HFFc6 (cell line): Measurements from ENCODE around the gene LSR. TPM values are rescaled to one million over a fixed set of nuclear protein-coding genes. Genes with fewer than 3 reads are reported as not detected.

Source experiments
- DNase-seq: peaks from one replicate; pipeline ENCODE4 v3.0.0-alpha.2; 2018
- H3K27ac Mint-ChIP-seq: 2 replicates; pipeline ENCODE4 v1.8.0; 2020; ENCODE audit warnings: mild to moderate bottlenecking, mixed read lengths
- H3K27me3 Mint-ChIP-seq: 2 replicates; pipeline ENCODE4 v1.8.0; 2021; ENCODE audit warnings: mild to moderate bottlenecking, moderate library complexity, mixed read lengths; ENCODE audit not compliant: insufficient read depth
- H3K36me3 Mint-ChIP-seq: 2 replicates; pipeline ENCODE4 v1.8.0; 2021; ENCODE audit warnings: low read depth, mixed read lengths
- H3K4me1 Mint-ChIP-seq: 2 replicates; pipeline ENCODE4 v1.8.0; 2020; ENCODE audit warnings: low read depth, mixed read lengths
- H3K4me3 Mint-ChIP-seq: 2 replicates; pipeline ENCODE4 v1.8.0; 2020; ENCODE audit warnings: mild to moderate bottlenecking, moderate library complexity, mixed read lengths
- H3K9me3 Mint-ChIP-seq: 2 replicates; pipeline ENCODE4 v1.8.0; 2020; ENCODE audit warnings: mild to moderate bottlenecking, mixed read lengths
- CTCF ChIP-seq: fragments of 200-600 bp; sonication (generic); IDR thresholded peaks from 2 replicates; pipeline ENCODE4 v1.5.0; 2021; ENCODE audit warnings: antibody characterized with exemption, mild to moderate bottlenecking
- total RNA-seq, 6 experiments: library from RNA; stranded (reverse); fragmentation: NEBNext Ultra II Directional; extraction: Animal tissue kit (Norgen Biotek cat#: 25700); gene quantifications; 2 replicates in 1 of 6; 3 replicates in 5 of 6; pipeline ENCODE4 v1.2.3, GENCODE V29; 2021

Gene LSR
- total RNA-seq, 6 experiments from 2014 or later = 1.7 to 3.3 (median 2.3) TPM

GRCh38 chr19:35226748-35227147 is 22.1 kb upstream of the LSR start:
- TF ChIP-seq CTCF = no peak
- peaks cover 4% of the 10 kb centered on the region; the same call in 1 of the 2 replicates for H3K9me3 Mint-ChIP-seq
- H3K4me1 Mint-ChIP-seq = 0 out of 2 replicates have a peak, but pooled peaks cover 5% of the 10 kb centered on the region
- no peak for DNase-seq
- no peak overlapping the region for H3K4me3 Mint-ChIP-seq
- H3K27ac Mint-ChIP-seq = no peak overlapping the region
- H3K36me3 Mint-ChIP-seq = no peaks in the 10 kb centered on the region; the same call in 1 of the 2 replicates
- peaks cover 28% of the 10 kb centered on the region for H3K27me3 Mint-ChIP-seq

GRCh38 chr19:35228177-35228930 is 20.4 kb upstream of the LSR start, which contains the start of gene FAM187B:
FAM187B (minus strand) TSS chr19:35228739; CDS start chr19:35228680, 59 bp downstream.
- Mint-ChIP-seq H3K4me3 (no peak within 1 kb of the TSS), H3K27me3 (peaks cover 34% of the 10 kb centered on the region), H3K4me1 (0 out of 2 replicates have a peak, but pooled peaks cover 5% of the 10 kb centered on the region), H3K27ac (no peak within 1 kb of the TSS), H3K36me3 (no peaks in the 10 kb centered on the region; the same call in 1 of the 2 replicates), H3K9me3 (no peaks in the 10 kb centered on the region)
- no peak for DNase-seq
- no peak; the same call in 1 of the 2 replicates for TF ChIP-seq CTCF

GRCh38 chr19:35229601-35230000 is 19.2 kb upstream of the LSR start:
- H3K27ac Mint-ChIP-seq = no peak overlapping the region
- TF ChIP-seq CTCF = no peak

GRCh38 chr19:35231956-35232645 is 16.7 kb upstream of the LSR start:
- no peak overlapping the region for H3K4me3 Mint-ChIP-seq
- H3K27ac Mint-ChIP-seq = no peak overlapping the region
- no peak for TF ChIP-seq CTCF
- no peak for DNase-seq
- H3K4me1 Mint-ChIP-seq = no peaks in the 10 kb centered on the region
- H3K36me3 Mint-ChIP-seq = no peaks in the 10 kb centered on the region; the same call in 1 of the 2 replicates
- peaks cover 31% of the 10 kb centered on the region for H3K27me3 Mint-ChIP-seq
- H3K9me3 Mint-ChIP-seq = peaks cover 5% of the 10 kb centered on the region; the same call in 1 of the 2 replicates

More at GRCh38 chr19:35229601-35230000, 19.2 kb upstream of the LSR start:
- Mint-ChIP-seq H3K27me3 (peaks cover 34% of the 10 kb centered on the region), H3K4me3 (no peak overlapping the region), H3K4me1 (0 out of 2 replicates have a peak, but pooled peaks cover 5% of the 10 kb centered on the region), H3K36me3 (no peaks in the 10 kb centered on the region; the same call in 1 of the 2 replicates), H3K9me3 (peaks cover 4% of the 10 kb centered on the region; the same call in 1 of the 2 replicates)
- no peak for DNase-seq

- no peak for DNase-seq
- no peaks in the 10 kb centered on the region; the same call in 1 of the 2 replicates for H3K36me3 Mint-ChIP-seq
- no peak overlapping the region for H3K4me3 Mint-ChIP-seq
- H3K4me1 Mint-ChIP-seq = no peaks in the 10 kb centered on the region
- H3K27ac Mint-ChIP-seq = no peak overlapping the region
- H3K9me3 Mint-ChIP-seq = peaks cover 5% of the 10 kb centered on the region; the same call in 1 of the 2 replicates
- peaks cover 32% of the 10 kb centered on the region for H3K27me3 Mint-ChIP-seq
- TF ChIP-seq CTCF = no peak
Observed at GRCh38 chr19:35232912-35233311, 15.9 kb upstream of the LSR start.
